NK-92 treated with Interleukin-12 subunit alpha and Interleukin-12 subunit beta, amount 100 ng/mL, for 24 hours (cell line): ENCODE results near the gene CLIC3.
"Not testable (repeated sequence)": the region's sequence is repeated elsewhere in the genome, so short reads cannot be mapped to it uniquely, and the experiment has no call there.

Source experiments
- DNase-seq: peaks from one replicate; lab custom pipeline; 2025; lab: John Stamatoyannopoulos, UW

Gene CLIC3

GRCh38 chr9:137017071-137017470, 20.7 kb upstream of the CLIC3 start:
- DNase-seq, result no peak

- DNase-seq, result no peak
These were observed 20.1 kb upstream of the CLIC3 start for GRCh38 chr9:137016436-137016835.

GRCh38 chr9:137015976-137016375, 19.6 kb upstream of the CLIC3 start:
- no peak for DNase-seq

- no peak for DNase-seq
These were observed 19.2 kb upstream of the CLIC3 start for GRCh38 chr9:137015540-137015930.

GRCh38 chr9:137014776-137015539, 18.6 kb upstream of the CLIC3 start:
- no peak for DNase-seq

- no peak for DNase-seq
These were observed 17.8 kb upstream of the CLIC3 start for GRCh38 chr9:137014166-137014565.

GRCh38 chr9:137013571-137013940, 17.2 kb upstream of the CLIC3 start:
- no peak for DNase-seq

GRCh38 chr9:137012694-137013570, 16.6 kb upstream of the CLIC3 start:
- DNase-seq, result no peak

GRCh38 chr9:137011907-137012675, 15.7 kb upstream of the CLIC3 start:
- DNase-seq, result no peak

GRCh38 chr9:137011156-137011555, 14.8 kb upstream of the CLIC3 start:
- DNase-seq, result no peak

- DNase-seq, result no peak
These were observed 13.8 kb upstream of the CLIC3 start for GRCh38 chr9:137009938-137010732.

GRCh38 chr9:137009217-137009616, 12.8 kb upstream of the CLIC3 start:
- no peak for DNase-seq

GRCh38 chr9:137008312-137008711, 11.9 kb upstream of the CLIC3 start:
- DNase-seq, result no peak

- DNase-seq, result no peak
These were observed 11.5 kb upstream of the CLIC3 start for GRCh38 chr9:137007816-137008270.

GRCh38 chr9:137007108-137007815, 10.9 kb upstream of the CLIC3 start:
- DNase-seq, result no peak

- DNase-seq, result no peak
These were observed 10.0 kb upstream of the CLIC3 start for GRCh38 chr9:137006116-137007003.

GRCh38 chr9:137004285-137004684, 7.9 kb upstream of the CLIC3 start:
- not testable (repeated sequence) for DNase-seq

- no peak for DNase-seq
These were observed 6.3 kb upstream of the CLIC3 start for GRCh38 chr9:137002646-137003041.

GRCh38 chr9:137001857-137002645, 5.7 kb upstream of the CLIC3 start:
- no peak for DNase-seq
